Spleen (tissue), 11 donors: ENCODE measurements around the gene TRIM32. TPM values are rescaled to one million over a fixed set of nuclear protein-coding genes. Genes with fewer than 3 reads are reported as not detected.

Source experiments
- DNase-seq: peaks from one replicate; pipeline ENCODE4 v3.0.0-alpha.2; 2020
- H3K27ac ChIP-seq, 8 donors: fragments of 200-600 bp; sonication (generic) in 7 of 8; 1 replicate in 4 of 8; 2 replicates in 4 of 8; pipeline versions ENCODE4 v1.5.0 to v1.8.0; 2016 to 2021; ENCODE audit warnings: inconsistent platforms in 4 of 8, mild to moderate bottlenecking in 4 of 8, moderate library complexity in 1 of 8
- H3K27me3 ChIP-seq, 7 donors: fragments of 200-600 bp; sonication (generic) in 6 of 7; replicated peaks in 1 of 7; 1 replicate in 4 of 7; 2 replicates in 3 of 7; pipeline versions ENCODE4 v1.5.0 to v1.8.0; 2016 to 2021; ENCODE audit warnings: inconsistent platforms in 3 of 7, mild to moderate bottlenecking in 1 of 7
- H3K36me3 ChIP-seq, 6 donors: fragments of 200-600 bp; sonication (generic) in 5 of 6; 1 replicate in 4 of 6; 2 replicates in 2 of 6; pipeline versions ENCODE4 v1.5.0 to v1.8.0; 2016 to 2021; ENCODE audit warnings: inconsistent platforms in 2 of 6
- H3K4me1 ChIP-seq, 6 donors: fragments of 200-600 bp; sonication (generic) in 5 of 6; 1 replicate in 3 of 6; 2 replicates in 3 of 6; pipeline versions ENCODE4 v1.5.0 to v1.8.0; 2016 to 2021; ENCODE audit warnings: inconsistent platforms in 3 of 6
- H3K4me3 ChIP-seq, 8 donors: fragments of 200-600 bp; sonication (generic) in 7 of 8; 1 replicate in 4 of 8; 2 replicates in 4 of 8; pipeline versions ENCODE4 v1.5.0 to v1.8.0; 2016 to 2021; ENCODE audit warnings: inconsistent platforms in 4 of 8, mild to moderate bottlenecking in 4 of 8, moderate library complexity in 2 of 8
- H3K9me3 ChIP-seq, 8 donors: fragments of 200-600 bp; sonication (generic) in 7 of 8; 1 replicate in 4 of 8; 2 replicates in 4 of 8; pipeline versions ENCODE4 v1.5.0 to v1.8.0; 2016 to 2021; ENCODE audit warnings: inconsistent platforms in 4 of 8
- POLR2A ChIP-seq, 3 donors: fragments of 450-650 bp; IDR thresholded peaks; one replicate each; pipeline ENCODE4 v1.5.1; 2017; ENCODE audit warnings: antibody characterized with exemption in 3 of 3, mild to moderate bottlenecking in 1 of 3
- POLR2AphosphoS5 ChIP-seq, 3 donors: sonication (generic); formaldehyde crosslinking; IDR thresholded peaks; one replicate each; pipeline ENCODE4 v1.5.1; 2017; ENCODE audit warnings: antibody characterized with exemption in 3 of 3
- WGBS, 5 donors: extraction: QIAGEN DNeasy Blood & Tissue Kit in 3 of 5; methylation state at CpG; one replicate each; pipeline versions ENCODE4 v1.1.5 to v1.1.7; 2013 to 2018; 5-methylcytosine and 5-hydroxymethylcytosine counted together
- intact Hi-C: fragments of 100-400 bp; cut with DNase I; formaldehyde crosslinking; loops from one replicate; pipeline ENCODE4 v1.15.0; 2023; ENCODE audit warnings: low total_unique reads
- polyA plus RNA-seq, 3 donors: library from polyadenylated mRNA; stranded (reverse); fragments of 200-250 nt; gene quantifications; one replicate each; pipeline ENCODE4 v1.2.1, GENCODE V29; 2013
- total RNA-seq, 7 donors: library from RNA; depleted of rRNA in 3 of 7; stranded (reverse); fragments of >200 nt in 3 of 7; fragmentation: NEBNext Ultra II Directional in 4 of 7; extraction: Animal tissue kit (Norgen Biotek cat#: 25700) in 4 of 7; gene quantifications; one replicate each; pipeline versions ENCODE4 v1.1.0 to v1.2.1, GENCODE V29; 2016 to 2021
- TF ChIP-seq, protein P1 (sequence below), 11 experiments: fragments of 200-600 bp in 7 of 11; fragments of 450-650 bp in 4 of 11; sonication (generic) in 4 of 11; IDR thresholded peaks in 8 of 11; conservative IDR thresholded peaks in 3 of 11; 1 replicate in 7 of 11; 2 replicates in 4 of 11; pipeline versions ENCODE4 v1.4.0 to v1.8.0; 2016 to 2021; ENCODE audit warnings: antibody characterized with exemption in 11 of 11, inconsistent platforms in 4 of 11, mild to moderate bottlenecking in 1 of 11
- donor health status: healthy with polysubstance abuse.
- donor health status: DM: no; HTN: no; CAD: no; lungs with moderate emphysema.
- donor health status: DM: no; HTN: no; CAD: no.
- donor health status: Bipolar disorder and iron deficiency.
- donor health status: healthy.
- donor health status: DM: no; HTN: no; CAD: no.
- donor health status: DM: yes; HTN: yes; CAD: no.

Gene TRIM32
- total and polyA plus RNA-seq, 10 donors: 3.1 to 22.1 (median 17.2) TPM

DNA sequence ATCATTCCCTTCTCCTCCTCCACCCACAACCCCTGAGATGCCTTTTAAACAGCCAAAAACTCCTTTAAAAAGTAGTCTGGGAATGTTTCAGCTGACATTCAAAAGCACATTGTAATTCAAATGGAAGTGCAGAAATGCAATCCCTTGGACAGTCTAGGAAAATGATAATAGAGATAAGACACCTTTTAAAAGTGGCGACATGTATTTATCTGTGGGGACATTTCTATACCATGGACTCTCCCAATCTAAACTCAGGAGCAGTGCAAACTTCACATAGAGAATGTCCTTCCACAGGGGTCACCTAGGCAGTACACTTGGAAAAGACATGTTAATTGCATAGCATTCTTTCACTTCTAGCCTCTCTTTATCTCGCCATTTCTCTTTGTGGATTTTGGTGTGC is 33.0 kb downstream of the TRIM32 start:
- H3K9me3 ChIP-seq: no peaks in the 10 kb centered on the region
- DNase-seq: no peak
- no peak for TF ChIP-seq POLR2A (IDR thresholded peaks at IDR 0.05)
- TF ChIP-seq POLR2AphosphoS5 (IDR thresholded peaks at IDR 0.05): no peak
- TF ChIP-seq, protein P1, sequence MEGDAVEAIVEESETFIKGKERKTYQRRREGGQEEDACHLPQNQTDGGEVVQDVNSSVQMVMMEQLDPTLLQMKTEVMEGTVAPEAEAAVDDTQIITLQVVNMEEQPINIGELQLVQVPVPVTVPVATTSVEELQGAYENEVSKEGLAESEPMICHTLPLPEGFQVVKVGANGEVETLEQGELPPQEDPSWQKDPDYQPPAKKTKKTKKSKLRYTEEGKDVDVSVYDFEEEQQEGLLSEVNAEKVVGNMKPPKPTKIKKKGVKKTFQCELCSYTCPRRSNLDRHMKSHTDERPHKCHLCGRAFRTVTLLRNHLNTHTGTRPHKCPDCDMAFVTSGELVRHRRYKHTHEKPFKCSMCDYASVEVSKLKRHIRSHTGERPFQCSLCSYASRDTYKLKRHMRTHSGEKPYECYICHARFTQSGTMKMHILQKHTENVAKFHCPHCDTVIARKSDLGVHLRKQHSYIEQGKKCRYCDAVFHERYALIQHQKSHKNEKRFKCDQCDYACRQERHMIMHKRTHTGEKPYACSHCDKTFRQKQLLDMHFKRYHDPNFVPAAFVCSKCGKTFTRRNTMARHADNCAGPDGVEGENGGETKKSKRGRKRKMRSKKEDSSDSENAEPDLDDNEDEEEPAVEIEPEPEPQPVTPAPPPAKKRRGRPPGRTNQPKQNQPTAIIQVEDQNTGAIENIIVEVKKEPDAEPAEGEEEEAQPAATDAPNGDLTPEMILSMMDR (IDR thresholded peaks at IDR 0.05 in 8 of 11, conservative IDR thresholded peaks at IDR 0.05 in 3 of 11): no peak
- no peaks in the 10 kb centered on the region for H3K27me3 ChIP-seq
- H3K4me3 ChIP-seq: no peak overlapping the region
- intact Hi-C loops: no loop called here
- H3K4me1 ChIP-seq: no peaks in the 10 kb centered on the region
- H3K36me3 ChIP-seq: no peaks in the 10 kb centered on the region
- no peak overlapping the region for H3K27ac ChIP-seq
- 46 to 96% (median 93%) methylated on average over 2 of the region's 2 CpGs for WGBS, 5 donors

DNA sequence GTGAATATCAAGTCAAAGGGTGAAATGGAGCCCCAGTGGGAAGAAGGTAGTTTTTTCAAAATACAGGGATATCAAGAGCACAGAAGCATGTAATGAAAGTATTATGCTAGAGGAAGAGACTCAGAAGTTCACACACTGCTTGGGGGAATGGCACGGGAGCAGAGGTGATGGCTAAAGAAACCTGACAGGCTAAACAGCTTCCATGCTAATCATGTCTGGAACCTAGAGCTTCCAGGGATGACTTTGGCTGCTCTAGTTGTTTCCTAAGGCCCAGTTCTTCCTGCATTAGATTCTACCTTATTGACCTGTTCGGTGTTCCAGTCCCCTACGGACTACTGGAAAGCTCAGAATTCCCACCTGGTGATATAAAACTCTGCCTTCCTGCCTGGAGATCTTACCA is 34.3 kb downstream of the TRIM32 start:
- no peaks in the 10 kb centered on the region for H3K36me3 ChIP-seq
- intact Hi-C loops: no loop called here
- no peak overlapping the region for H3K4me3 ChIP-seq
- H3K9me3 ChIP-seq: no peaks in the 10 kb centered on the region
- no peaks in the 10 kb centered on the region for H3K27me3 ChIP-seq
- TF ChIP-seq POLR2A (IDR thresholded peaks at IDR 0.05): no peak
- TF ChIP-seq, protein P1 (IDR thresholded peaks at IDR 0.05 in 8 of 11, conservative IDR thresholded peaks at IDR 0.05 in 3 of 11): no peak
- TF ChIP-seq POLR2AphosphoS5 (IDR thresholded peaks at IDR 0.05): no peak
- H3K27ac ChIP-seq: no peak overlapping the region
- no peak for DNase-seq
- H3K4me1 ChIP-seq: no peaks in the 10 kb centered on the region
- 88 to 96% (median 93%) methylated on average over 3 of the region's 3 CpGs for WGBS, 5 donors

DNA sequence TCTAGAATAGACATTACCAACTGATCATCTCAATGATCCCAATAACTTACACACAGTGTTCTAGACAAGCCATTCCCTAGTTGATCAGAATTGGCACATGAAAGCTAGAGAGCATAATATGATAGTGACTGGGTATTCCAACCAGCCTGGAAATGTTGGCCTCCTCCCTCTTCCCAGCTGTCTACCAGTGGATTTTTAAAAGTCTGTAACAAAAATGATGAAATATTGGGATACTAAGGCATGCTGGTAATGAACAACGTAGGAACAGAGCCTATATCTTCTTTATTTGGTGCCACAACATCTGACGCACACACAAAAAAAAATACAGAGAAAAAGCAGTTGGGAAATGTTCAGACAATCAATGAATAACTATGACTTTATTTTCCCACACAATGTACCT is 34.8 kb downstream of the TRIM32 start:
- intact Hi-C loops: no loop called here
- Histone ChIP-seq H3K27me3 (no peaks in the 10 kb centered on the region), H3K4me3 (no peak overlapping the region), H3K36me3 (no peaks in the 10 kb centered on the region), H3K27ac (no peak overlapping the region), H3K4me1 (no peaks in the 10 kb centered on the region), H3K9me3 (no peaks in the 10 kb centered on the region)
- 39 to 95% (median 63%) methylated on average over 2 of the region's 2 CpGs for WGBS, 5 donors
- TF ChIP-seq POLR2AphosphoS5 (IDR thresholded peaks at IDR 0.05) (no peak), POLR2A (IDR thresholded peaks at IDR 0.05) (no peak)
- TF ChIP-seq, protein P1 (IDR thresholded peaks at IDR 0.05 in 8 of 11, conservative IDR thresholded peaks at IDR 0.05 in 3 of 11): no peak
- no peak for DNase-seq

DNA sequence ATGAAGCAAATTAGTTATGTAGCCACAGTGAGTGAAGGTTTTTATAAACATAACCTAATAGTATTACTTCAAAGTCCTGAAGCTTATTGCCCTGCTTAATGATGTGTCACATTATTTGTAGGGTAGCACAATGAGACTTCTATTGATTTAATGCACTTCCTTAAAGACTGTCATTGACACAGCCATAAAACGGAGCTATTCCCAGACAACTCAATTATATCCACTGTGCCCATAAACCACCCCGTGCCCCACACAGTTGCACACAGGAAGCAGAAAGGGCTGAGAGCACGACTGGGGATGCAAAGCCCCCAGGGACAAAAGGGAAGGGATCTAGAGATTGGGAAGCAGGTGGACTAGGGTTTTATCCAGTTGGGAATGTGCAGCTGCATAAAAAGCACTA is 37.0 kb downstream of the TRIM32 start:
- intact Hi-C loops: no loop called here
- no peaks in the 10 kb centered on the region for H3K27me3 ChIP-seq
- no peaks in the 10 kb centered on the region for H3K36me3 ChIP-seq
- no peak overlapping the region for H3K27ac ChIP-seq
- TF ChIP-seq POLR2A (IDR thresholded peaks at IDR 0.05) (no peak), POLR2AphosphoS5 (IDR thresholded peaks at IDR 0.05) (no peak)
- TF ChIP-seq, protein P1 (IDR thresholded peaks at IDR 0.05 in 8 of 11, conservative IDR thresholded peaks at IDR 0.05 in 3 of 11): no peak
- WGBS, 5 donors: 33 to 74% (median 41%) methylated on average over 3 of the region's 3 CpGs
- H3K4me3 ChIP-seq: no peak overlapping the region
- no peaks in the 10 kb centered on the region for H3K4me1 ChIP-seq
- H3K9me3 ChIP-seq: no peaks in the 10 kb centered on the region
- DNase-seq: no peak
